Measurements from ENCODE around the gene FBXL14.

FBXL14 gene

GRCh38 chr12:1593174-1594005, 991 bp downstream of the FBXL14 start:
- peak; percentile 47 for DNase-seq (ENCODE audit: low read depth)

- peak; percentile 40 for DNase-seq (ENCODE audit: low read depth)
Measured at GRCh38 chr12:1592444-1593173, 1.8 kb downstream of the FBXL14 start.

- no peak for DNase-seq (ENCODE audit: low read depth)
Measured at GRCh38 chr12:1591543-1591942, 2.8 kb downstream of the FBXL14 start.

- DNase-seq (ENCODE audit: low read depth): no peak
Measured at GRCh38 chr12:1591034-1591433, 3.3 kb downstream of the FBXL14 start.

GRCh38 chr12:1590221-1590979, 4.0 kb downstream of the FBXL14 start:
- no peak for DNase-seq (ENCODE audit: low read depth)

GRCh38 chr12:1588575-1588947, 5.8 kb downstream of the FBXL14 start:
- no peak for DNase-seq (ENCODE audit: low read depth)

GRCh38 chr12:1587927-1588574, 6.3 kb downstream of the FBXL14 start:
- DNase-seq (ENCODE audit: low read depth): no peak

- no peak for DNase-seq (ENCODE audit: low read depth)
Measured at GRCh38 chr12:1584326-1584725, 10.1 kb downstream of the FBXL14 start.

GRCh38 chr12:1583421-1584078, 10.8 kb downstream of the FBXL14 start:
- peak; percentile 38 for DNase-seq (ENCODE audit: low read depth)

GRCh38 chr12:1582709-1583050, 11.7 kb downstream of the FBXL14 start:
- no peak for DNase-seq (ENCODE audit: low read depth)

- no peak for DNase-seq (ENCODE audit: low read depth)
Measured at GRCh38 chr12:1581973-1582708, 12.2 kb downstream of the FBXL14 start.

- no peak for DNase-seq (ENCODE audit: low read depth)
Measured at GRCh38 chr12:1580526-1580925, 13.9 kb downstream of the FBXL14 start.

- DNase-seq (ENCODE audit: low read depth): no peak
Measured at GRCh38 chr12:1579651-1580435, 14.5 kb downstream of the FBXL14 start.

- DNase-seq (ENCODE audit: low read depth): no peak
Measured at GRCh38 chr12:1576410-1577241, 17.8 kb downstream of the FBXL14 start.

GRCh38 chr12:1575408-1576401, 18.7 kb downstream of the FBXL14 start:
- DNase-seq (ENCODE audit: low read depth): no peak

- DNase-seq (ENCODE audit: low read depth): no peak
Measured at GRCh38 chr12:1574865-1575259, 19.5 kb downstream of the FBXL14 start.

GRCh38 chr12:1573960-1574864, 20.2 kb downstream of the FBXL14 start:
- DNase-seq (ENCODE audit: low read depth): no peak
